Cardiac ventricle fibroblast (primary cell): ENCODE results near the gene ARMC9. TPM values are rescaled to one million over a fixed set of nuclear protein-coding genes. Genes with fewer than 3 reads are reported as not detected.

Source experiments
- total RNA-seq: library from RNA; depleted of rRNA; stranded (reverse); fragments of >200 nt; gene quantifications from 2 replicates; pipeline ENCODE4 v1.2.3, GENCODE V29; 2015

The ARMC9 gene
- 11.4 and 14.3 TPM in 2 replicates for total RNA-seq

GRCh38 chr2:231198291-231199173, at the start of gene ARMC9:
Gene ARMC9 (plus strand): TSS chr2:231198631. CDS start chr2:231206239, 7,608 bp downstream.

GRCh38 chr2:231395188-231396057, 197.0 kb downstream of the ARMC9 start, which contains the start of gene B3GNT7:
Gene B3GNT7 (plus strand): TSS chr2:231395710. CDS start chr2:231395804, 94 bp downstream.

Other genes starting within 250 kb of the ARMC9 start
- not detected in 2 replicates for gene SPATA3, start 202.5 kb upstream of the ARMC9 start, total RNA-seq
- gene C2orf72, start 161.1 kb upstream of the ARMC9 start, total RNA-seq: 0.19 and 0.20 TPM in 2 replicates
- gene PSMD1, start 141.8 kb upstream of the ARMC9 start, total RNA-seq: 51.0 and 58.2 TPM in 2 replicates
- gene HTR2B, start 73.6 kb upstream of the ARMC9 start, total RNA-seq: 4.1 and 4.3 TPM in 2 replicates
- 0.12 TPM in 1 of 2 replicates, not detected in the other for gene B3GNT7, start 197.1 kb downstream of the ARMC9 start, total RNA-seq